HepG2 (cell line): ENCODE results near the gene HNRNPC.

ENCODE experiments used
- ATF2 ChIP-seq: sonication (generic); formaldehyde crosslinking; IDR thresholded peaks from 2 replicates; pipeline ENCODE4 v1.4.0; 2020; ENCODE audit warnings: missing genetic modification reagents
- BRCA1 ChIP-seq: sonication (generic); formaldehyde crosslinking; IDR thresholded peaks from 2 replicates; pipeline ENCODE4 v1.4.0; 2020; ENCODE audit warnings: missing genetic modification reagents
- CTCF ChIP-seq: sonication (generic); formaldehyde crosslinking; IDR thresholded peaks from 2 replicates; pipeline ENCODE4 v1.5.0; 2020; ENCODE audit warnings: mild to moderate bottlenecking, missing genetic modification reagents, moderate library complexity
- ELK4 ChIP-seq: sonication (generic); formaldehyde crosslinking; IDR thresholded peaks from 2 replicates; pipeline ENCODE4 v1.9.0; 2021; ENCODE audit warnings: missing genetic modification reagents, borderline replicate concordance
- MAFF ChIP-seq: IDR thresholded peaks from 2 replicates; pipeline ENCODE4 v1.6.1; 2011; ENCODE audit warnings: low read depth, low read length, improper control_type of control experiment
- MIER3 ChIP-seq: IDR thresholded peaks from 2 replicates; pipeline ENCODE4 v1.6.1; 2016; ENCODE audit warnings: missing compliant biosample characterization, borderline replicate concordance
- NBN ChIP-seq: fragments of 450-650 bp; conservative IDR thresholded peaks from 2 replicates; pipeline ENCODE4 v1.6.1; 2017
- PHB2 ChIP-seq: fragments of 450-650 bp; IDR thresholded peaks from 2 replicates; pipeline ENCODE4 v1.6.1; 2018; ENCODE audit not compliant: partially characterized antibody
- PTBP1 ChIP-seq: fragments of 200-400 bp; formaldehyde crosslinking; IDR thresholded peaks from 2 replicates; pipeline ENCODE4 v1.6.1; 2018; ENCODE audit warnings: low read length, low read depth; ENCODE audit not compliant: poor library complexity, severe bottlenecking
- TCF7L2 ChIP-seq: IDR thresholded peaks from 2 replicates; pipeline ENCODE4 v1.6.1; 2011; ENCODE audit warnings: mild to moderate bottlenecking, low read depth, low read length, moderate library complexity
- ZNF12 ChIP-seq: sonication (generic); formaldehyde crosslinking; IDR thresholded peaks from 2 replicates; pipeline ENCODE4 v1.5.0; 2020; ENCODE audit warnings: missing genetic modification reagents
- ZNF383 ChIP-seq: sonication (generic); formaldehyde crosslinking; IDR thresholded peaks from 2 replicates; pipeline ENCODE4 v1.4.0; 2020; ENCODE audit warnings: missing genetic modification reagents, mild to moderate bottlenecking, borderline replicate concordance
- ZNF646 ChIP-seq: sonication (generic); formaldehyde crosslinking; IDR thresholded peaks from 2 replicates; pipeline ENCODE4 v1.9.0; 2021; ENCODE audit warnings: mild to moderate bottlenecking, missing genetic modification reagents

GRCh38 chr14:21211509-21211908 is 57.7 kb downstream of the HNRNPC start:
- TF ChIP-seq PHB2 (no peak), BRCA1 (no peak), CTCF (CRISPR knock-in tag) (no peak), NBN (no peak), ZNF646 (CRISPR knock-in tag) (no peak), ELK4 (no peak), ZNF383 (CRISPR knock-in tag) (no peak), ATF2 (no peak), MAFF (no peak), PTBP1 (no peak), TCF7L2 (no peak), ZNF12 (no peak), MIER3 (no peak)
